Measurements from ENCODE around the gene DNAH1. TPM values are rescaled to one million over a fixed set of nuclear protein-coding genes. Genes with fewer than 3 reads are reported as not detected.

The DNAH1 gene
- total RNA-seq, 4 donors from 2014 or later = 3.2 to 8.1 (median 6.2) TPM

- Histone ChIP-seq H3K27me3 (no peaks in the 10 kb centered on the region), H3K4me3 (no peak overlapping the region), H3K9me3 (no peaks in the 10 kb centered on the region), H3K36me3 (peaks cover 0 to 67% of the 10 kb centered on the region in 2 donors), H3K4me1 (peaks cover 5 to 45% (median 19%) of the 10 kb centered on the region in 3 donors), H3K27ac (no peak overlapping the region)
- no peak for ATAC-seq
- TF ChIP-seq EP300 (IDR thresholded peaks at IDR 0.05) (no peak), POLR2A (IDR thresholded peaks at IDR 0.05) (no peak), POLR2AphosphoS5 (IDR thresholded peaks at IDR 0.05) (no peak), CTCF (IDR thresholded peaks at IDR 0.05) (no peak)
- WGBS, 2 donors (ENCODE audit: low coverage in 1 of 2) = 87 to 91% methylated on average over 4 to 8 of the region's 20 CpGs
These were observed 90.8 kb downstream of the DNAH1 start for GRCh38 chr3:52406791-52407510.

- 80 to 90% methylated on average over 1 to 2 of the region's 3 CpGs for WGBS, 2 donors (ENCODE audit: low coverage in 1 of 2)
- H3K4me1 ChIP-seq = peaks cover 10 to 53% (median 24%) of the 10 kb centered on the region in 3 donors
These were observed 91.7 kb downstream of the DNAH1 start for GRCh38 chr3:52407779-52408178.

GRCh38 chr3:52408466-52408865 is 92.3 kb downstream of the DNAH1 start:
- TF ChIP-seq POLR2A (IDR thresholded peaks at IDR 0.05) (no peak), EP300 (IDR thresholded peaks at IDR 0.05) (no peak), CTCF (IDR thresholded peaks at IDR 0.05) (no peak), POLR2AphosphoS5 (IDR thresholded peaks at IDR 0.05) (no peak)
- no peaks in the 10 kb centered on the region for H3K27me3 ChIP-seq
- 88 to 92% methylated on average over 4 to 8 of the region's 8 CpGs for WGBS, 2 donors (ENCODE audit: low coverage in 1 of 2)
- peak overlapping the region in 1 of 2 donors; percentile 67 for H3K4me3 ChIP-seq
- H3K27ac ChIP-seq = peak overlapping the region in 1 of 4 donors; percentile 99
- H3K9me3 ChIP-seq = no peaks in the 10 kb centered on the region
- peaks cover 0 to 52% of the 10 kb centered on the region in 2 donors for H3K36me3 ChIP-seq
- no peak for ATAC-seq
- peaks cover 10 to 60% (median 24%) of the 10 kb centered on the region in 3 donors for H3K4me1 ChIP-seq

More at GRCh38 chr3:52407779-52408178, 91.7 kb downstream of the DNAH1 start:
- H3K36me3 ChIP-seq = peaks cover 0 to 58% of the 10 kb centered on the region in 2 donors
- no peaks in the 10 kb centered on the region for H3K9me3 ChIP-seq
- ATAC-seq = no peak
- TF ChIP-seq POLR2A (IDR thresholded peaks at IDR 0.05) = no peak
- no peak for TF ChIP-seq EP300 (IDR thresholded peaks at IDR 0.05)
- TF ChIP-seq POLR2AphosphoS5 (IDR thresholded peaks at IDR 0.05) = no peak
- TF ChIP-seq CTCF (IDR thresholded peaks at IDR 0.05) = no peak
- H3K4me3 ChIP-seq = no peak overlapping the region
- no peaks in the 10 kb centered on the region for H3K27me3 ChIP-seq
- no peak overlapping the region for H3K27ac ChIP-seq

GRCh38 chr3:52415800-52416199 is 99.7 kb downstream of the DNAH1 start:
- H3K4me1 ChIP-seq = peaks cover 5 to 41% (median 12%) of the 10 kb centered on the region in 3 donors
- H3K27me3 ChIP-seq = no peaks in the 10 kb centered on the region
- no peak overlapping the region for H3K27ac ChIP-seq
- WGBS, 2 donors (ENCODE audit: low coverage in 1 of 2) = 81 to 92% methylated on average over 2 to 3 of the region's 3 CpGs
- no peaks in the 10 kb centered on the region for H3K9me3 ChIP-seq
- no peak overlapping the region for H3K4me3 ChIP-seq
- peaks cover 0 to 19% of the 10 kb centered on the region in 2 donors for H3K36me3 ChIP-seq
- ATAC-seq = no peak
- TF ChIP-seq EP300 (IDR thresholded peaks at IDR 0.05) = no peak
- TF ChIP-seq POLR2AphosphoS5 (IDR thresholded peaks at IDR 0.05) = no peak

DNA sequence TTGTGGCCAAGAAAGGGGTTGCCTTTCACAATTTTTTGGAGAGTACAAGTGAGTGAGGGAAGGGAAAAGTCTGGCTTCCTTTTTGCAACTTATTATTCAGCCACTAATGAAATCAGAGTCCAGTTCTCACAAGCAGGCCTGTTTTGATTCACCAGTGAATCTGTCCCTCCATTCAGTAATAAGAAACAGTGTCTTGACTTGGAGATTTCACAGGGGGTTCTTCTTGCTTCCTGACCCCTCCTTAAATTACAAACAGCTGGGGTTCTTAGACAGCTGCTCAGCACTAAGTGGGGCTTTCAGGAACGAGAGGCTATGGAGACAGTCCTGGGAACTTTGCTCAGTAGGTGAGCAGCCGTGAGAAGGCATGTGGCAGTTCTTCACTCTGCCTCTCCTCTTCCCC is 104.3 kb downstream of the DNAH1 start:
- TF ChIP-seq POLR2AphosphoS5 (IDR thresholded peaks at IDR 0.05) (no peak), CTCF (IDR thresholded peaks at IDR 0.05) (no peak), EP300 (IDR thresholded peaks at IDR 0.05) (no peak)
- WGBS, 2 donors (ENCODE audit: low coverage in 1 of 2) = no CpG with 5 or more reads among the region's 2 CpGs
- no peak for ATAC-seq
- no peaks in the 10 kb centered on the region for H3K27me3 ChIP-seq
- H3K9me3 ChIP-seq = no peaks in the 10 kb centered on the region
- peaks cover 0 to 37% of the 10 kb centered on the region in 2 donors for H3K36me3 ChIP-seq
- no peak overlapping the region for H3K4me3 ChIP-seq
- H3K27ac ChIP-seq = no peak overlapping the region
- peaks cover 0 to 23% (median 0%) of the 10 kb centered on the region in 3 donors for H3K4me1 ChIP-seq

Data from gastroesophageal sphincter (tissue), 4 donors.